ENCODE data around the gene QRFP. TPM values are rescaled to one million over a fixed set of nuclear protein-coding genes. Genes with fewer than 3 reads are reported as not detected.

The QRFP gene
- total RNA-seq, 3 donors from 2014 or later, result 0.24 to 0.87 TPM; not detected in 1

- H3K36me3 ChIP-seq (ENCODE audit: low read depth), result no peaks in the 10 kb centered on the region
- H3K4me3 ChIP-seq, result no peak overlapping the region
- H3K4me1 ChIP-seq (ENCODE audit: low read depth), result peaks cover 9% of the 10 kb centered on the region
- TF ChIP-seq, protein P1, sequence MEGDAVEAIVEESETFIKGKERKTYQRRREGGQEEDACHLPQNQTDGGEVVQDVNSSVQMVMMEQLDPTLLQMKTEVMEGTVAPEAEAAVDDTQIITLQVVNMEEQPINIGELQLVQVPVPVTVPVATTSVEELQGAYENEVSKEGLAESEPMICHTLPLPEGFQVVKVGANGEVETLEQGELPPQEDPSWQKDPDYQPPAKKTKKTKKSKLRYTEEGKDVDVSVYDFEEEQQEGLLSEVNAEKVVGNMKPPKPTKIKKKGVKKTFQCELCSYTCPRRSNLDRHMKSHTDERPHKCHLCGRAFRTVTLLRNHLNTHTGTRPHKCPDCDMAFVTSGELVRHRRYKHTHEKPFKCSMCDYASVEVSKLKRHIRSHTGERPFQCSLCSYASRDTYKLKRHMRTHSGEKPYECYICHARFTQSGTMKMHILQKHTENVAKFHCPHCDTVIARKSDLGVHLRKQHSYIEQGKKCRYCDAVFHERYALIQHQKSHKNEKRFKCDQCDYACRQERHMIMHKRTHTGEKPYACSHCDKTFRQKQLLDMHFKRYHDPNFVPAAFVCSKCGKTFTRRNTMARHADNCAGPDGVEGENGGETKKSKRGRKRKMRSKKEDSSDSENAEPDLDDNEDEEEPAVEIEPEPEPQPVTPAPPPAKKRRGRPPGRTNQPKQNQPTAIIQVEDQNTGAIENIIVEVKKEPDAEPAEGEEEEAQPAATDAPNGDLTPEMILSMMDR (IDR thresholded peaks at IDR 0.05), result no peak
- ATAC-seq (no peak), DNase-seq (no peak)
- intact Hi-C loops (cut with DNase I, micrococcal nuclease), result no loop called here
- no peaks in the 10 kb centered on the region for H3K9me3 ChIP-seq
Observed at GRCh38 chr9:130934702-130935647, 38.4 kb upstream of the QRFP start.

DNA sequence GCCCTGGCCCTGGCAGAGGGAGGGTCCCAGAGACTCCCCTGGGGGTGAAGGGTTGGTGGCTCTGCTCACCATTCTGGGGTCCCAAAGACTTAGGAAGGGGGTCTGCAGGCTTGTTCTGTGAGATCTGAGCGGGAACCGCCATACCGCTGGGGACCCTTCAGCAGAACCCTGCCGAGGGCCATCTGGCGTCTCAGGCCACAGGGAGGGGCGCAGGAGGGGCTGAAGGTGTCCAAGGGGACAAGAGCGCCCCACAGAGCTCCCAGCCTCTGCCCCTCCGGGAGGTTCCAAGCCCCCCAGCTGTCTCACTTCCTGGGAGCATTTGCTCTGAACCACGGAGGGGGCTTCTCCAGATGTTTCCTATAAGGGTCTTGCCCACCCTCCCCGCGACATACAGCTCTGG is 37.6 kb upstream of the QRFP start:
- Histone ChIP-seq H3K4me1 (ENCODE audit: low read depth) (peaks cover 6% of the 10 kb centered on the region), H3K36me3 (ENCODE audit: low read depth) (no peaks in the 10 kb centered on the region), H3K9me3 (no peaks in the 10 kb centered on the region), H3K4me3 (no peak overlapping the region)
- ATAC-seq (no peak), DNase-seq (no peak)
- TF ChIP-seq, protein P1 (IDR thresholded peaks at IDR 0.05), result no peak
- intact Hi-C loops (cut with DNase I, micrococcal nuclease), result no loop called here

- intact Hi-C loops (cut with DNase I, micrococcal nuclease), result no loop called here
- Histone ChIP-seq H3K36me3 (ENCODE audit: low read depth) (no peaks in the 10 kb centered on the region), H3K4me3 (no peak overlapping the region), H3K4me1 (ENCODE audit: low read depth) (peaks cover 3% of the 10 kb centered on the region), H3K9me3 (no peaks in the 10 kb centered on the region)
- DNase-seq (no peak), ATAC-seq (no peak)
- TF ChIP-seq, protein P1 (IDR thresholded peaks at IDR 0.05), result no peak
Observed at GRCh38 chr9:130933114-130934046, 36.8 kb upstream of the QRFP start.

DNA sequence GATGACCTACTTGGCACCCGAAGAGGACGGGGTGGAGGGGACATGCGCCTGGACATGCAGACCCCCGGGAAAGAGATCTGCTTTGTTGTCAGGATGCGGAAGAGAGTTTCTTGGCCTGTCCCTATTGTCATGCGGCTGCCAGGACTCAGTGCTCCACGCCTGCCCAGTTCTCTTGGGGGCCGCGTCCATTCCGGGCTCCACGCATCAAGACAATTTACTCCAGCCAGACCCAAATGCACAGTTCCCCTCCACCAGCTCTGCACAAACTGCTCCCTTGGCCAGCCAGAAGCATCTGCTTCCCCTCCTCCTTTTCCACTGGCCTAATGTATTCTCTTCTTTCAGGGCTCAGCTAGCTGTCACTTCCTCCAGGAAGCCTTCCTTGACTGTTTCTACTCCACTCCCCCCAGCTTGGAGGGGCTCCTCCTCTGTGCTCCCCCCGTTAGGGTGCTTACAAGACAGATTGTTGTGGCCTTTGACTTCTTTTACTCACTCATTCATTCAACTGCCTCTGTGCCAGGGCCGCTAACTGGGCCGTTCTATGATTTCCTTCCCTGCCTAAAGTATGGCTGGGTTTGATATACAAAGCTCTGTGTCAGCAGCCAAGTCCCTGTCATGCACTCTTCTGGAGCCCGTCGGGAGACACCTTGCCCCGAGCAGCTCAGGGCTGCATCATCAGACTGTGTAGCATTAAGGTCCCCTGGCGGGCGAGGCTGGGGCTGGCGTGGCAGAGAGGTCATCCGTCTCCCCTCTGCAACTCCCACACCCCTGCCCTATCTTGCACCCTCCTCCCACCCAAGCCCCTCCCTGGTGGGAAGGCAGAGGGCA is 35.9 kb upstream of the QRFP start:
- no peak overlapping the region for H3K4me3 ChIP-seq
- intact Hi-C loops (cut with DNase I, micrococcal nuclease), result no loop called here
- DNase-seq (no peak), ATAC-seq (no peak)
- no peaks in the 10 kb centered on the region for H3K36me3 ChIP-seq (ENCODE audit: low read depth)
- no peaks in the 10 kb centered on the region for H3K4me1 ChIP-seq (ENCODE audit: low read depth)
- H3K9me3 ChIP-seq, result no peaks in the 10 kb centered on the region
- TF ChIP-seq, protein P1 (IDR thresholded peaks at IDR 0.05), result no peak

Data from mucosa of descending colon (tissue), 3 donors.